ENCODE data around the gene CNN3. TPM values are rescaled to one million over a fixed set of nuclear protein-coding genes. Genes with fewer than 3 reads are reported as not detected.

Gene CNN3
- total RNA-seq, 4 donors from 2014 or later: 148 to 216 (median 175) TPM

GRCh38 chr1:94955767-94956632 lies 29.1 kb upstream of the CNN3 start:
- TF ChIP-seq CTCF (IDR thresholded peaks at IDR 0.05): no peak
- DNase-seq (ENCODE audit: low spot score) (no peak), ATAC-seq (ENCODE audit: low FRiP score) (no peak)

GRCh38 chr1:94954263-94955220 lies 27.6 kb upstream of the CNN3 start:
- DNase-seq (ENCODE audit: low spot score) (no peak), ATAC-seq (ENCODE audit: low FRiP score) (no peak)

GRCh38 chr1:94953746-94954145 lies 26.8 kb upstream of the CNN3 start:
- no peak for TF ChIP-seq CTCF (IDR thresholded peaks at IDR 0.05)
- no peak for DNase-seq (ENCODE audit: low spot score)
- ATAC-seq (ENCODE audit: low FRiP score): no peak

More at GRCh38 chr1:94954263-94955220, 27.6 kb upstream of the CNN3 start:
- no peak for TF ChIP-seq CTCF (IDR thresholded peaks at IDR 0.05)

- TF ChIP-seq CTCF (IDR thresholded peaks at IDR 0.05): no peak
- DNase-seq (ENCODE audit: low spot score) (no peak), ATAC-seq (ENCODE audit: low FRiP score) (no peak)
Observed at GRCh38 chr1:94953107-94953506, 26.2 kb upstream of the CNN3 start.

DNA sequence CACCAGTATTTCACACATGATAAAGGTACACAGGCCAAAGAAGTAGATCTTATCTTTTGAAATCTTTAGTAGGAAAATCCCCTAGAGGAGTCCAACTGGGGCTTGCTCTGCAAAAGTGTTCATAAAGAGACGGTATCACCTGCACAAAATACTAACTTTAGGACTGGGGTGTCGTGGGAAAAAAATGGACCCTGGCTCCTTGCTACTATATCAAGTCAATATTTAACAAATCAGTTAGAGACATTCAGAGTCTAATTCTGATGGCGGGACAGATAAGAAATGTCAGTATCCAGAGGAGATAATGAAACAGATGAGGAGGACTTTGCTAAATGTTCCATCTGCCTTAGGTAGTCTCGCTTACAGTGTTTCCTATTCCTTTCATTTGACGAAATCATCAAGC lies 25.6 kb upstream of the CNN3 start:
- DNase-seq (ENCODE audit: low spot score) (no peak), ATAC-seq (ENCODE audit: low FRiP score) (no peak)
- TF ChIP-seq CTCF (IDR thresholded peaks at IDR 0.05): no peak

DNA sequence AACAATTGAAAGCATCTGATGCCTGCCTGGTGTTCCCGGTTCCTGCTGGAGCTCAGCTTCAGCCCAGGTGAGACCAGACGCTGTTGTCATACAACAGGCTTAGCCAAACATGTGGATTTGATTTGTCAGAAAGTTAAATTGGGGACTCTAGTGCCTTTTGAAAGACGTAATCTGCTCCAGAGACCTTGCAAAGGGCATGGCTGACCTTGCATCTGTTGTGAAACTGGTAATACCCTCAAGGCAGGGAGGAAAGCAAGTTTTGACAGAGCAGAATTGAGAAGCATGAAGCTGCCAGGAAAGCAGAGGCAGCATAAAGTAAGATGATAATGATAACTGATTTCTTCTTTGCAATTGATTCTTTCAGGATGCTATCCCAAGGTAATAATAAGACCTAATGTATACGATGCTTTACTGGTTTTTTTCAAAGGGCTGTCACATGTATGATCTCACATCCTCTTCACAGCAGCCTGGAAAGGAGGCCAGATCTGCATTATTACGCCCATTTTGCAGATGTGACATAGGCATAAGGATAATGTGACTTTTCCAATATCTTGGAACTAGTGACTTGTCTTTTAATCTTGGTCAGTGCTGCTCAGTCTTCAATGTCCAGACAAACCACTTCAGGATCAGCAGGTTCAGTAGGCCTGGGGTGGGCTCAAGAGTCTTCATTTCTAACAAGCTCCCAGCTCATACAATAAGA lies 24.7 kb upstream of the CNN3 start:
- ATAC-seq (ENCODE audit: low FRiP score) (no peak), DNase-seq (ENCODE audit: low spot score) (no peak)
- TF ChIP-seq CTCF (IDR thresholded peaks at IDR 0.05): no peak
